Stimulated activated CD4-positive, alpha-beta T cell treated with anti-CD3 and anti-CD28 coated beads, TNF-alpha, amount 100 ng/mL, for 4 hours (primary cell): ENCODE data around the gene PROB1.
"Not testable (repeated sequence)": the region's sequence is repeated elsewhere in the genome, so short reads cannot be mapped to it uniquely, and the experiment has no call there.

Source experiments
- DNase-seq, 3 experiments: peaks; one replicate each; pipeline ENCODE4 v3.0.0-alpha.2; 2020; ENCODE audit warnings: low read depth in 3 of 3

The PROB1 gene

GRCh38 chr5:139413153-139413552 is 18.2 kb upstream of the PROB1 start:
- no peak for DNase-seq

- DNase-seq: no peak
Observed at GRCh38 chr5:139410993-139411828, 16.3 kb upstream of the PROB1 start.

GRCh38 chr5:139410121-139410992 is 15.5 kb upstream of the PROB1 start:
- DNase-seq: no peak

GRCh38 chr5:139409116-139409515 is 14.2 kb upstream of the PROB1 start:
- DNase-seq: not testable (repeated sequence)

- no peak for DNase-seq
Observed at GRCh38 chr5:139408191-139408590, 13.3 kb upstream of the PROB1 start.

GRCh38 chr5:139407517-139407916 is 12.6 kb upstream of the PROB1 start:
- DNase-seq: no peak

GRCh38 chr5:139406963-139407362 is 12.1 kb upstream of the PROB1 start:
- DNase-seq: no peak

- no peak for DNase-seq
Observed at GRCh38 chr5:139404484-139404840, 9.6 kb upstream of the PROB1 start.

GRCh38 chr5:139403787-139404483 is 9.0 kb upstream of the PROB1 start, which contains the start of gene SPATA24:
Gene SPATA24 (minus strand): TSS chr5:139404089. CDS start chr5:139404060, 29 bp downstream.
- peak; percentile 93 to 97 (median 96) for DNase-seq

GRCh38 chr5:139403418-139403786 is 8.5 kb upstream of the PROB1 start:
- DNase-seq: no peak

- no peak for DNase-seq
Observed at GRCh38 chr5:139402561-139403158, 7.8 kb upstream of the PROB1 start.

GRCh38 chr5:139401546-139401945 is 6.6 kb upstream of the PROB1 start:
- DNase-seq: no peak

GRCh38 chr5:139399501-139400121 is 4.7 kb upstream of the PROB1 start:
- no peak for DNase-seq

- no peak for DNase-seq
Observed at GRCh38 chr5:139397921-139398320, 3.0 kb upstream of the PROB1 start.

- no peak for DNase-seq
Observed at GRCh38 chr5:139396691-139397090, 1.8 kb upstream of the PROB1 start.

- no peak for DNase-seq
Observed at GRCh38 chr5:139395844-139396640, 1.1 kb upstream of the PROB1 start.

- no peak for DNase-seq
Observed at GRCh38 chr5:139394123-139394653, 716 bp downstream of the PROB1 start.

GRCh38 chr5:139393497-139394122 is 1.3 kb downstream of the PROB1 start:
- no peak for DNase-seq

- DNase-seq: peak; percentile 43 to 57 (median 54)
Observed at GRCh38 chr5:139392678-139393496, 2.0 kb downstream of the PROB1 start.
